NCI-H774 (cell line): Measurements from ENCODE around the gene RFXANK.
A peak's percentile ranks its signal among the peaks of the same experiment; 100 is the strongest.
"Not testable (repeated sequence)": the region's sequence is repeated elsewhere in the genome, so short reads cannot be mapped to it uniquely, and the experiment has no call there.

ENCODE experiments used
- DNase-seq: peaks from one replicate; lab custom pipeline; 2025; lab: John Stamatoyannopoulos, UW

The RFXANK gene

GRCh38 chr19:19192078-19192882, at the start of gene RFXANK, which contains the start of gene BORCS8:
Gene RFXANK (plus strand): TSS chr19:19192258. CDS start chr19:19193947, 1,689 bp downstream.
Gene BORCS8 (minus strand): TSS chr19:19192152. CDS start chr19:19192117, 35 bp downstream.
- DNase-seq = peak; percentile 98

- no peak for DNase-seq
Observed at GRCh38 chr19:19142347-19142746, 49.7 kb upstream of the RFXANK start.

- no peak for DNase-seq
Observed at GRCh38 chr19:19145281-19145680, 46.8 kb upstream of the RFXANK start.

- peak; percentile 2 for DNase-seq
Observed at GRCh38 chr19:19145684-19146608, 46.1 kb upstream of the RFXANK start.

- DNase-seq = no peak
Observed at GRCh38 chr19:19146865-19147264, 45.2 kb upstream of the RFXANK start.

GRCh38 chr19:19147344-19147743, 44.7 kb upstream of the RFXANK start:
- DNase-seq = no peak

- not testable (repeated sequence) for DNase-seq
Observed at GRCh38 chr19:19148504-19148903, 43.6 kb upstream of the RFXANK start.

- no peak for DNase-seq
Observed at GRCh38 chr19:19149435-19149834, 42.6 kb upstream of the RFXANK start.

GRCh38 chr19:19151418-19151817, 40.6 kb upstream of the RFXANK start:
- no peak for DNase-seq

GRCh38 chr19:19152668-19153384, 39.2 kb upstream of the RFXANK start:
- no peak for DNase-seq

- DNase-seq = no peak
Observed at GRCh38 chr19:19154768-19155494, 37.1 kb upstream of the RFXANK start.

- DNase-seq = no peak
Observed at GRCh38 chr19:19155495-19156219, 36.4 kb upstream of the RFXANK start.

- DNase-seq = no peak
Observed at GRCh38 chr19:19157808-19158207, 34.2 kb upstream of the RFXANK start.

- DNase-seq = no peak
Observed at GRCh38 chr19:19159534-19159933, 32.5 kb upstream of the RFXANK start.

GRCh38 chr19:19160461-19161035, 31.5 kb upstream of the RFXANK start:
- DNase-seq = no peak

GRCh38 chr19:19162495-19162894, 29.6 kb upstream of the RFXANK start:
- no peak for DNase-seq

GRCh38 chr19:19165396-19165795, 26.7 kb upstream of the RFXANK start:
- no peak for DNase-seq

GRCh38 chr19:19167612-19168011, 24.4 kb upstream of the RFXANK start:
- no peak for DNase-seq

- DNase-seq = no peak
Observed at GRCh38 chr19:19169236-19170052, 22.6 kb upstream of the RFXANK start.
